HPDE6-E6E7 (cell line): ENCODE measurements around the gene PDE8A.
"Not testable (repeated sequence)": the region's sequence is repeated elsewhere in the genome, so short reads cannot be mapped to it uniquely, and the experiment has no call there.

Experiments used
- DNase-seq: peaks from one replicate; pipeline ENCODE4 v3.0.0; 2011; ENCODE audit warnings: missing footprints; ENCODE audit errors: extremely low spot score

Gene PDE8A

GRCh38 chr15:84961707-84962106, 19.9 kb upstream of the PDE8A start:
- DNase-seq, result no peak

- DNase-seq, result no peak
Observed at GRCh38 chr15:84962955-84963354, 18.7 kb upstream of the PDE8A start.

- no peak for DNase-seq
Observed at GRCh38 chr15:84967380-84967779, 14.3 kb upstream of the PDE8A start.

- no peak for DNase-seq
Observed at GRCh38 chr15:84968301-84968700, 13.4 kb upstream of the PDE8A start.

- DNase-seq, result no peak
Observed at GRCh38 chr15:84969257-84969656, 12.4 kb upstream of the PDE8A start.

GRCh38 chr15:84970843-84971242, 10.8 kb upstream of the PDE8A start:
- no peak for DNase-seq

- no peak for DNase-seq
Observed at GRCh38 chr15:84973492-84974460, 7.9 kb upstream of the PDE8A start.

- DNase-seq, result no peak
Observed at GRCh38 chr15:84975871-84976351, 5.7 kb upstream of the PDE8A start.

GRCh38 chr15:84976746-84977345, 4.8 kb upstream of the PDE8A start:
- DNase-seq, result no peak

GRCh38 chr15:84979651-84980050, 2.0 kb upstream of the PDE8A start:
- no peak for DNase-seq

- DNase-seq, result peak; percentile 72
Observed at GRCh38 chr15:84980196-84981053, 1.2 kb upstream of the PDE8A start.

GRCh38 chr15:84981054-84981710, 474 bp upstream of the PDE8A start:
- DNase-seq, result peak; percentile 98

- DNase-seq, result no peak
Observed at GRCh38 chr15:84982301-84982920, 755 bp downstream of the PDE8A start.

- DNase-seq, result no peak
Observed at GRCh38 chr15:84983294-84983693, 1.6 kb downstream of the PDE8A start.

GRCh38 chr15:84983711-84984110, 2.1 kb downstream of the PDE8A start:
- DNase-seq, result no peak

GRCh38 chr15:84985158-84985557, 3.5 kb downstream of the PDE8A start:
- DNase-seq, result no peak

- not testable (repeated sequence) for DNase-seq
Observed at GRCh38 chr15:84987351-84987750, 5.7 kb downstream of the PDE8A start.

GRCh38 chr15:84987949-84988624, 6.4 kb downstream of the PDE8A start:
- DNase-seq, result no peak

- no peak for DNase-seq
Observed at GRCh38 chr15:84988909-84989644, 7.4 kb downstream of the PDE8A start.

- DNase-seq, result no peak
Observed at GRCh38 chr15:84990507-84990906, 8.9 kb downstream of the PDE8A start.
